Measurements from ENCODE around the gene PTH2. TPM values are rescaled to one million over a fixed set of nuclear protein-coding genes. Genes with fewer than 3 reads are reported as not detected.

Gene PTH2
- total and polyA plus RNA-seq, 10 of the 15 experiments (the other 5 are each of a cell fraction or from before 2014, with no cell fraction given): not detected

DNA sequence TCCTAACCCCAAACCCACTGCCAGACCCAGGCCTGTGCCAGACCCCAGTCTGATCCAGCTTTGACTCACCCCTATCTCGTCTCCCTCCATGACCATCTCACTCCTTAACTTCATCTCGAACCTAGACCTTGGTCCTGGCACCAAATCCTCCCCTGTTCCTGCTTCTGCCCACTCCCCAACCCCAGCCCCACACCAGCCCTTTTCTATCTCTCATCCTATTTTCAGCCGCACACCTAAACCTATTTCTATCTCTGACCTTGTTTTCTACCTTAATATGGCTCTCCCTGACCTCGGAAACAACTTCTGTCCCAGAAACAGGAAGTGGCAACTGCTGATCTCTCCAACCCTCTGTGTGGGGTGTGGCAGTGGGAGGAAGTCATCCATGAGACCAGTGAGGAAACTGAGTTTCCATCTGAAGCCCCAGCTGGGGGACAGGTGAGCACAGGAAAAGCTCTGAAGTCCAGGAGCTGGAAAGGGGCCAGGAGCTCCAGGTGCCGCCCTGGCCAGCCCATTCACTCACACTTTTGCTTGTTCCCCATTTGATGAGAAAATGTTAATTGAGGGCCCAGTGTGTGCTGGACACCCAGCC, 13.7 kb downstream of the PTH2 start:
- SMC1A ChIA-PET (ENCODE audit: uncharacterized antibody, unreplicated experiment): interaction anchor here (1.2 kb wide), 1 partner anchor 14 kb away, joined by 4 read pairs; no protein-coding TSS in a partner anchor
- Histone ChIP-seq H3K27me3 (replicated peaks in 1 of 2; ENCODE audit: control insufficient read depth in 2 of 2, insufficient read depth in 2 of 2, low read length in 1 of 2) (no peaks in the 10 kb centered on the region), H3K9ac (ENCODE audit: control insufficient read depth, insufficient read depth, low read length) (peak overlapping the region; percentile 48; the same call in 1 of the 2 replicates), H3K27ac (ENCODE audit: control insufficient read depth, insufficient read depth) (peak overlapping the region; percentile 62), H3K9me3 (replicated peaks; ENCODE audit: control insufficient read depth, insufficient read depth, low read length) (no peaks in the 10 kb centered on the region), H4K20me1 (ENCODE audit: control insufficient read depth, insufficient read depth) (no peaks in the 10 kb centered on the region), H3K4me1 (ENCODE audit: control insufficient read depth, insufficient read depth, low read length) (peaks cover 17% of the 10 kb centered on the region), H3K4me2 (ENCODE audit: control insufficient read depth, insufficient read depth) (peak overlapping the region; percentile 56), H3K4me3 (no peak overlapping the region), H3K79me2 (ENCODE audit: control insufficient read depth, insufficient read depth, low read length) (no peaks in the 10 kb centered on the region), H2AFZ (ENCODE audit: control insufficient read depth, low read depth, low read length) (peak overlapping the region; percentile 70), H3K36me3 (ENCODE audit: control insufficient read depth in 2 of 2, insufficient read depth in 2 of 2, low read length in 1 of 2) (no peaks in the 10 kb centered on the region)
- POLR2A ChIA-PET: interaction anchor here (0.7 to 1.5 kb wide), 6 partner anchors 9 to 908 kb away, joined by 3 to 5 read pairs (median 4); partner anchors contain the start of genes ALDH16A1 and PIH1D1
- no TSS peak for BruUV-seq (replicated peaks)
- intact Hi-C loops (cut with micrococcal nuclease; ENCODE audit: unreplicated experiment): no loop called here
- WGBS (ENCODE audit: insufficient coverage, insufficient replicate concordance, low lambda C conversion rate, missing lambda C conversion rate): 15% methylated on average over 5 of the region's 5 CpGs
- CTCF ChIA-PET: interaction anchor here (0.7 to 2.3 kb wide), 10 partner anchors 9 to 109 kb away, joined by 3 to 10 read pairs (median 4); no protein-coding TSS in a partner anchor
- in situ Hi-C loops (cut with MboI): no loop called here
- ATAC-seq (peak; percentile 83), FAIRE-seq (peak; percentile 72), DNase-seq (ENCODE audit: low read depth, low spot score) (peak; percentile 30)
- RAD21 ChIA-PET (ENCODE audit: unreplicated experiment): interaction anchor here (0.8 to 1.4 kb wide), 7 partner anchors 14 to 83 kb away, joined by 3 read pairs; partner anchors contain the start of gene PIH1D1
- TF ChIP-seq EED (IDR thresholded peaks at IDR 0.05; ENCODE audit: low read depth): peak; percentile 65
- 0 out of 2 replicates have a peak, but pooled peaks have one; percentile 34 for TF ChIP-seq NR2F1 (conservative IDR thresholded peaks at IDR 0.05)
- TF ChIP-seq, protein P1, sequence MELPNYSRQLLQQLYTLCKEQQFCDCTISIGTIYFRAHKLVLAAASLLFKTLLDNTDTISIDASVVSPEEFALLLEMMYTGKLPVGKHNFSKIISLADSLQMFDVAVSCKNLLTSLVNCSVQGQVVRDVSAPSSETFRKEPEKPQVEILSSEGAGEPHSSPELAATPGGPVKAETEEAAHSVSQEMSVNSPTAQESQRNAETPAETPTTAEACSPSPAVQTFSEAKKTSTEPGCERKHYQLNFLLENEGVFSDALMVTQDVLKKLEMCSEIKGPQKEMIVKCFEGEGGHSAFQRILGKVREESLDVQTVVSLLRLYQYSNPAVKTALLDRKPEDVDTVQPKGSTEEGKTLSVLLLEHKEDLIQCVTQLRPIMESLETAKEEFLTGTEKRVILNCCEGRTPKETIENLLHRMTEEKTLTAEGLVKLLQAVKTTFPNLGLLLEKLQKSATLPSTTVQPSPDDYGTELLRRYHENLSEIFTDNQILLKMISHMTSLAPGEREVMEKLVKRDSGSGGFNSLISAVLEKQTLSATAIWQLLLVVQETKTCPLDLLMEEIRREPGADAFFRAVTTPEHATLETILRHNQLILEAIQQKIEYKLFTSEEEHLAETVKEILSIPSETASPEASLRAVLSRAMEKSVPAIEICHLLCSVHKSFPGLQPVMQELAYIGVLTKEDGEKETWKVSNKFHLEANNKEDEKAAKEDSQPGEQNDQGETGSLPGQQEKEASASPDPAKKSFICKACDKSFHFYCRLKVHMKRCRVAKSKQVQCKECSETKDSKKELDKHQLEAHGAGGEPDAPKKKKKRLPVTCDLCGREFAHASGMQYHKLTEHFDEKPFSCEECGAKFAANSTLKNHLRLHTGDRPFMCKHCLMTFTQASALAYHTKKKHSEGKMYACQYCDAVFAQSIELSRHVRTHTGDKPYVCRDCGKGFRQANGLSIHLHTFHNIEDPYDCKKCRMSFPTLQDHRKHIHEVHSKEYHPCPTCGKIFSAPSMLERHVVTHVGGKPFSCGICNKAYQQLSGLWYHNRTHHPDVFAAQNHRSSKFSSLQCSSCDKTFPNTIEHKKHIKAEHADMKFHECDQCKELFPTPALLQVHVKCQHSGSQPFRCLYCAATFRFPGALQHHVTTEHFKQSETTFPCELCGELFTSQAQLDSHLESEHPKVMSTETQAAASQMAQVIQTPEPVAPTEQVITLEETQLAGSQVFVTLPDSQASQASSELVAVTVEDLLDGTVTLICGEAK (IDR thresholded peaks at IDR 0.05; ENCODE audit: borderline replicate concordance): peak; percentile 28; the same call in 1 of the 2 replicates
- TF ChIP-seq RUNX3 (IDR thresholded peaks at IDR 0.05; ENCODE audit: low read length): peak; percentile 27; the same call in 1 of the 2 replicates
- TF ChIP-seq IKZF1 (conservative IDR thresholded peaks at IDR 0.05): peak; percentile 62; the same call in 1 of the 2 replicates
- TF ChIP-seq NR2C1 (IDR thresholded peaks at IDR 0.05): peak; percentile 46; the same call in 1 of the 2 replicates
- peak; percentile 59 to 70; a peak in 3 of 4 replicates for TF ChIP-seq IKZF2 (IDR thresholded peaks at IDR 0.05)
- TF ChIP-seq IRF5 (IDR thresholded peaks at IDR 0.05; ENCODE audit: borderline replicate concordance): no peak
- TF ChIP-seq GATAD2B (conservative IDR thresholded peaks at IDR 0.05; ENCODE audit: low read depth): 0 out of 2 replicates have a peak, but pooled peaks have one; percentile 32
- TF ChIP-seq SMARCA5 (IDR thresholded peaks at IDR 0.05): 0 out of 2 replicates have a peak, but pooled peaks have one; percentile 43
- peak; percentile 50; the same call in 1 of the 2 replicates for TF ChIP-seq HDGF (IDR thresholded peaks at IDR 0.05)
- 0 out of 4 replicates have a peak, but pooled peaks of 1 of the 2 experiments have one; percentile 21 for TF ChIP-seq EP300 (IDR thresholded peaks at IDR 0.05; ENCODE audit: borderline replicate concordance in 1 of 2, control insufficient read depth in 1 of 2, low read depth in 2 of 2, low read length in 2 of 2)
- 0 out of 2 replicates have a peak, but pooled peaks have one; percentile 39 for TF ChIP-seq YY1 (IDR thresholded peaks at IDR 0.05; ENCODE audit: low read depth, low read length)
- TF ChIP-seq MEF2B (IDR thresholded peaks at IDR 0.05; ENCODE audit: partially characterized antibody, poor library complexity, severe bottlenecking): peak; percentile 42
- no peak for TF ChIP-seq ATF7 (IDR thresholded peaks at IDR 0.05; ENCODE audit: low read depth)
- TF ChIP-seq TBL1XR1 (IDR thresholded peaks at IDR 0.05; ENCODE audit: low read depth, low read length): 0 out of 2 replicates have a peak, but pooled peaks have one; percentile 44
- 0 out of 2 replicates have a peak, but pooled peaks have one; percentile 21 for TF ChIP-seq DPF2 (IDR thresholded peaks at IDR 0.05)

Data from GM12878 (cell line).